T-helper 17 cell (primary cell): ENCODE data around the gene MUC20. TPM values are rescaled to one million over a fixed set of nuclear protein-coding genes. Genes with fewer than 3 reads are reported as not detected.
"Not testable (repeated sequence)": the region's sequence is repeated elsewhere in the genome, so short reads cannot be mapped to it uniquely, and the experiment has no call there.

Experiments
- ATAC-seq: fragments of 150-1000 bp; cut with Tn5 transposase; 2 replicates; pipeline ENCODE4 v1.10.0; 2021; ENCODE audit warnings: mild to moderate bottlenecking, moderate library complexity
- DNase-seq, 3 donors: peaks; one replicate each; pipeline versions ENCODE4 v3.0.0 to v3.0.0-alpha.2; 2020 to 2021
- H3K9me3 ChIP-seq: one replicate; pipeline ENCODE4 v1.7.0; 2013; ENCODE audit warnings: low read length, mild to moderate bottlenecking; ENCODE audit not compliant: control insufficient read depth, poor library complexity, severe bottlenecking
- H3K27ac Mint-ChIP-seq: one replicate; pipeline ENCODE4 v1.8.0; 2022; ENCODE audit warnings: mild to moderate bottlenecking, moderate library complexity, mixed read lengths
- H3K27me3 Mint-ChIP-seq: one replicate; pipeline ENCODE4 v1.8.0; 2022; ENCODE audit warnings: mixed read lengths
- H3K36me3 Mint-ChIP-seq: one replicate; pipeline ENCODE4 v1.8.0; 2022; ENCODE audit warnings: low read depth, mixed read lengths
- H3K4me1 Mint-ChIP-seq: one replicate; pipeline ENCODE4 v1.8.0; 2022; ENCODE audit warnings: mild to moderate bottlenecking, mixed read lengths
- H3K4me3 Mint-ChIP-seq: one replicate; pipeline ENCODE4 v1.8.0; 2022; ENCODE audit warnings: mild to moderate bottlenecking, moderate library complexity, mixed read lengths
- total RNA-seq, 4 donors: library from RNA in 2 of 4; stranded (reverse) in 2 of 4; gene quantifications; one replicate each; pipeline ENCODE4 v1.2.3 and lab custom pipeline; 2022 to 2026

MUC20 gene
- total RNA-seq, 2 donors from 2014 or later = 6.4 to 13.2 TPM

DNA sequence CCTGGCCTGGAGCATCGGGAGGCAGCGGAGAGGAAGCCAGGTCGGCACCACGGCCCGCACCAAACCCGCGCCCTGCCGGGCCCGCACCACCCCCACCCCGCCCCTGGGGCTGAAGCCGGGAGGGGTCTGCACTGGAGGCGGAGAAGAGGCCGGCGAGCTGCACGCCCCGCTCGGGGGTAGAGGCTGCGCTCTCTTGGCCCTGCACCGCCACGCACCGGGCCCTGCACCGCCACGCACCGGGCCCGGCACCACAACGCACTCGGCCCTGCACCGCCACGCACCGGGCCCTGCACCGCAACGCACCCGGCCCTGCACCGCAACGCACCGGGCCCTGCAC lies 41.4 kb downstream of the MUC20 start:
- H3K4me3 Mint-ChIP-seq = no peak overlapping the region

DNA sequence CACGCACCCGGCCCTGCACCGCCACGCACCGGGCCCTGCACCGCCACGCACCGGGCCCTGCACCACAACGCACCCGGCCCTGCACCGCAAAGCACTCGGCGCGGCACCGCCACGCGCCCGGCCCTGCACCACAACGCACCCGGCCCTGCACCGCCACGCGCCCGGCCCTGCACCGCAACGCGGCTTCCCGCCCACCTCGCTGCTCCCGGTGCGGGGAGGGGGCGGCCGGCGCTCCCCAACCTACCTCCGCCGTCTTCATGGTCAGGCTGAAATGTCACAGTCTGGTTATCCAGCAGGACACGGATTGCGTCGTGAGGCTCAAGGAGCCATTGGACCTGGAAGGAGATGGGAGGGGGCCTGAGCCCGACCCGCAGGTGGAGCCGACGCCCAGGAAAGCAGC lies 41.8 kb downstream of the MUC20 start:
- H3K27me3 Mint-ChIP-seq = peaks cover 60% of the 10 kb centered on the region
- peaks cover 8% of the 10 kb centered on the region for H3K4me1 Mint-ChIP-seq
- no peak for ATAC-seq
- H3K27ac Mint-ChIP-seq = no peak overlapping the region
- no peaks in the 10 kb centered on the region for H3K9me3 ChIP-seq
- DNase-seq = no peak
- peaks cover 5% of the 10 kb centered on the region for H3K36me3 Mint-ChIP-seq
- H3K4me3 Mint-ChIP-seq = no peak overlapping the region

More for the DNA sequence above, 41.4 kb downstream of the MUC20 start:
- Mint-ChIP-seq H3K4me1 (peaks cover 9% of the 10 kb centered on the region), H3K27ac (no peak overlapping the region), H3K36me3 (peaks cover 5% of the 10 kb centered on the region), H3K27me3 (peaks cover 64% of the 10 kb centered on the region)
- ATAC-seq = no peak
- DNase-seq = no peak
- H3K9me3 ChIP-seq = no peaks in the 10 kb centered on the region

DNA sequence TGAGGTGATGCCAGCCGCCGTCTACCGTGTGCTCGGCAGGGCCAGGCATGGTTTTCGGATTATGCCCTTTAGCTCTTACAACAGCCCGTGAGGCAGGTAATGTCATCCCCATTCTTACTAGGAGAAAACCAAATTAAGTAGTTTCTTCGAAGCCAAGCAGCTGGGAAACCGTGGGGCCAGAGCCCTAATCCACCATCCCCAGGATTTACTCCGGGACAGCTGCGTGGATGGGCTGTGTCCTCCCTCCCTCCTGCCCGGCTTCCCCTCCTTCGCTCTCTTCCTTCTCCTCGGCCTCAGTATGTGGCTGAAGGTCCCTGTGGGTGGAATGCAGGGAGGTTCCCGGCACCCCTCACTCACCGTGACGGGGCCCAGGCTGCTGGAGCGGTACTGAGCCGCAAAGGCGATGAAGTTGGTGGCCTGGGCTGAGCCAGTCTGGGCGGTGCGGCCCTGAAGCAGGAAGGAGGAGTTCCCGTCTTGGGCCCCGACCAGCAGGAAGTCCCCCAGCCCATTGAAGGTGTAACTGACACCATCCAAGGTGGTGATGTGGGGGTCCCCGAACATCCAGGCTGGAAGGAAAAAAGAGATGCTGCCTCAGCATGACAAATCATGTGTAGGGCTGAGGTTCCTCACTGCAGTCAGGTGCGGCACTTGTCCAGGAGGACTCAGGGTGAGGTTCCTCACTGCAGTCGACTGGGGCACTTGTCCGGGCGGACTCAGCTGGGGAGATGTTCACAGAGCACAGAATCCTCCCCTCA lies 42.5 kb downstream of the MUC20 start:
- no peak for DNase-seq
- no peak overlapping the region for H3K4me3 Mint-ChIP-seq

DNA sequence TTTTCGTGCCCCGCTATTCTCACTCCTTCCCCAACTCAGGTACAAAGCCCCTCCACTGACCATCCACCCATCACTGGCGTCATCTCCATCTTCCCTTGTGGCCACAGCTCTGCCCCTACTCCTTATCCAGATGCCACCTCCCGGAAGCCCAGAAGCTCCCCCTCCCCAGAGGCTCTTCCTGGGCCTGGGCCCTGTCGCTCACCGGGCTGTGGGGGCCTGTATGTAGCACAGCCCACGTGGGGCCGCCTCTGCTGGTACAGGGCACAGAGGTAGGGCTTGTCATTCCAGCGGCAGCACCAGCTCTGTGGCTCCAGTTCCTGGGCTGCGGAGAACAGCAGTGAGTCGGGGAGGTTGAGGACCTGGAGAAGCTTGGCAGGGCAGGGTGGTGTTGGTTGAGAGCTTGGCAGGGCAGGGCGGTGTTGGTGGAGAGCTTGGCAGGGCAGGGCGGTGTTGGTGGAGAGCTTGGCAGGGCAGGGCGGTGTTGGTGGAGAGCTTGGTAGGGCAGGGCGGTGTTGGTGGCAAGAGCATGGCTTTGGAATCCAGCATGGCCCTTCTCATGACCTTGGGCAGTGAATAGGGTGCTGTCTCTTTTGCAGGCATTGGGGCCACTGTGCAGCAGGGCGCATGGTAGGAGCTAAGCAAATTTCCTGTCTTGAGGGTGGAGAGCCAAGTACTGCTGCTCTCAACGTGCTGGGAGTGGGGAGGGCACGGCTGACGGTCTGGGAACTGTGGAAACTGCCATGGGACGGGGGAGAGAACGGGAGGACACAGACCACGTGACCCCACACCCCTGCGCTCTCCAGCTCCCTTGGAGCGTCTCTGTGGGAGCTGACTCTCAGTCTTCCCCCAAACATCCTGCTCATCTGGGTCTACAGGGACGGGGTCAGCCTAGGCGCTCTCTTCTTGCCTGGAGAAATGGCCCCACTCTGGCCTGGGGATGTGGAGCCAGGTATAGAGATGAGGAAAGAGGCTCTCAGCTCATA lies 43.4 kb downstream of the MUC20 start:
- Mint-ChIP-seq H3K4me3 (no peak overlapping the region), H3K36me3 (peaks cover 5% of the 10 kb centered on the region), H3K27me3 (peaks cover 46% of the 10 kb centered on the region), H3K4me1 (peaks cover 6% of the 10 kb centered on the region), H3K27ac (no peak overlapping the region)
- ATAC-seq (no peak), DNase-seq (no peak)
- H3K9me3 ChIP-seq = no peaks in the 10 kb centered on the region

More for the DNA sequence above, 42.5 kb downstream of the MUC20 start:
- no peak overlapping the region for H3K27ac Mint-ChIP-seq
- ATAC-seq = no peak
- no peaks in the 10 kb centered on the region for H3K9me3 ChIP-seq
- peaks cover 6% of the 10 kb centered on the region for H3K4me1 Mint-ChIP-seq
- H3K27me3 Mint-ChIP-seq = peaks cover 53% of the 10 kb centered on the region
- H3K36me3 Mint-ChIP-seq = peaks cover 5% of the 10 kb centered on the region

DNA sequence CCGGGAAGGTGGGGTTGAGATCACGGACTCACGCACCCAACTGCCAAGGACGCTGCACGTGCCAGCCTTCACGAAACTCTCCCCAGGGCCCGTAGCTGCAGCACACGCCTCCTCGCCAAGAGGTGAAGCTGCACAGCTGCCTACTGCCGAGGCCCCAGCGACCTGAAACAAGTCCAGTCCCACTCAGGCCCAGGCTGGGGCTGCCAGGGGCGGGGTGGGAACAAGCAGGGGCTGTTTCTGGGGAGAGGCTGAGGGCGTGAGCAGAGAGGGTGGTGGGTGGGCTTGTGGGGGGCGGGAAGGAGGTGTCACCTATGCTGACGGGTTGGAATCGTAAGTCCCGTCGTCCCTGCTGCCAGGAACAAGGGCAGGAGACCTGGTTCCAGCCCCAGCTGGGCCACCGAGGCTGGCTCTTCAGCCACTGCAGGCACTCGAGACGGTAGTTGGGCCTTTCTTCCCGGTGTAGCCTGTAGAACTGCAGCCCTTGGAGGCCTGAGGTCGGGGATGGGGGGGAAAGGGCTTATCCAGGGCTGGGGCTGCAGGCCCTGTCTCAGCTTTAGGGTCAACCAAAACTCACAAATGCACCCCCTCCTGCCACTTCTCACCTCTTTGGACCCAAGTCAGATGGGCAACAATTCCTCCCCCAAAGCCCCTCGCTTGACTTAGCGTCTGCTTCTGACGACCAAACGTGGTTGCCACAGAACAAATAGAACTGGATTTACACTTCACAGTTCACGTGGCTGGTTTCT lies 44.4 kb downstream of the MUC20 start:
- no peak overlapping the region for H3K27ac Mint-ChIP-seq
- no peak for ATAC-seq
- peaks cover 36% of the 10 kb centered on the region for H3K27me3 Mint-ChIP-seq
- H3K36me3 Mint-ChIP-seq = peaks cover under 1% of the 10 kb centered on the region
- H3K9me3 ChIP-seq = no peaks in the 10 kb centered on the region
- H3K4me1 Mint-ChIP-seq = peaks cover 5% of the 10 kb centered on the region
- H3K4me3 Mint-ChIP-seq = no peak overlapping the region
- no peak for DNase-seq

DNA sequence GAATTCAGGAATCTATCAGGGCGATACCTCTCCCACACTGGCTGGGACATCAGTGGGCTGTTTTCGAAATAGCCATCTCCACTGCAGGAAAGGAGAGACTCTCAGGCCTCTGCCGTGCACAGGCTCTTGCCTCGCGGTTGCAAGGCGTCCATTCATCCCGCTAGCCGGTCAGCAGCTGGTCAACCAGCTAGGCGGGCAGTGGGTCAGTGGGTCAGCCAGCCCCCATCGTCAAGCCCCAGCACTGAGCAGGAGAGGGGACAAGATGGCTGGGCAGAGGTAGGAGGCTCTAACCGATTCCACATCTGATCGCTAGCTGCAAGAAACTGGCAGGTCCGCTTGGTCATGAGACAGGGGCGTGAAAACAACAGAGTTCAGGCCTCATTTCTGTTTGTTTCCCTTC lies 45.9 kb downstream of the MUC20 start:
- no peak overlapping the region for H3K27ac Mint-ChIP-seq
- H3K4me3 Mint-ChIP-seq = no peak overlapping the region
- no peaks in the 10 kb centered on the region for H3K36me3 Mint-ChIP-seq
- peaks cover 2% of the 10 kb centered on the region for H3K4me1 Mint-ChIP-seq
- ATAC-seq = no peak
- H3K27me3 Mint-ChIP-seq = peaks cover 24% of the 10 kb centered on the region
- no peaks in the 10 kb centered on the region for H3K9me3 ChIP-seq
- DNase-seq = no peak

DNA sequence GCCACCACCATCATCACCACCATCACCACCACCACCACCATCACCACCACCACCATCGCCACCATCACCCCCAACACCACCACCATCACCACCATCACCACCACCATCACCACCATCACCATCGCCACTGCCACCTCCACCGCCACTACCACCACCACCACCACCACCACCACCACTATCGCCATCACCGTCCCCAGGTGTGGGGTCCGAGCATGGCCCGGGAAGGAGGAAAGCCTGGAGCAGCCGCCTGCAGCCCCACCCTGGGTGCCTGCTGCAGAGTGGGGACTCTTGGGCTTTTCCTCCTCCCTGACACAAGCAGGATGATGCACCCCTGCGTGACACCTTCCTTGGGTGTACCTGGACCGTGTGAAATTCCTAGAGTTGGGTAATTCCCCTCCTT lies 47.0 kb downstream of the MUC20 start:
- no peak for ATAC-seq
- no peak overlapping the region for H3K27ac Mint-ChIP-seq
- H3K36me3 Mint-ChIP-seq = no peaks in the 10 kb centered on the region
- H3K9me3 ChIP-seq = no peaks in the 10 kb centered on the region
- no peak overlapping the region for H3K4me3 Mint-ChIP-seq
- H3K27me3 Mint-ChIP-seq = peaks cover 24% of the 10 kb centered on the region
- H3K4me1 Mint-ChIP-seq = peaks cover 4% of the 10 kb centered on the region
- no peak for DNase-seq

DNA sequence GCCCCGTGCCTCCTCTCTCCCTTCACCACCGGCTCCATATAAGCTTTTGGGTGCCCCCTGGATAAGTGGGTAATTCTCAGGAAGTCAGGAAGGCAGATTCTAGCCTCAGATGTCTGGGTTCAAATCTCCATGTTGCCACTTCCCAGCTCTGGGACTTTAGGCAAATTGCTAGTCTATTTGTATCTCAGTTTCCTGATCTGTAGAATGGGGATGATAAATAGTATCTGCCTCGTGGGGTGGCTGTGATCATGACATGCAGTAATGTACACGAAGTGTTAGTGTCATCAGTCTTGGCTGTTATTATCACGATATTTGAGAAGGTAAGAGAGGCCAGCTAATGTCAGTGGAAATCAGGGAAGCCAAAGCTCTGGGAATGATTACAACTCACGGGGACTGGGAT lies 47.6 kb downstream of the MUC20 start:
- Mint-ChIP-seq H3K4me3 (no peak overlapping the region), H3K27me3 (peaks cover 22% of the 10 kb centered on the region), H3K27ac (no peak overlapping the region), H3K36me3 (no peaks in the 10 kb centered on the region), H3K4me1 (peaks cover 4% of the 10 kb centered on the region)
- H3K9me3 ChIP-seq = no peaks in the 10 kb centered on the region
- ATAC-seq = no peak
- DNase-seq = no peak

DNA sequence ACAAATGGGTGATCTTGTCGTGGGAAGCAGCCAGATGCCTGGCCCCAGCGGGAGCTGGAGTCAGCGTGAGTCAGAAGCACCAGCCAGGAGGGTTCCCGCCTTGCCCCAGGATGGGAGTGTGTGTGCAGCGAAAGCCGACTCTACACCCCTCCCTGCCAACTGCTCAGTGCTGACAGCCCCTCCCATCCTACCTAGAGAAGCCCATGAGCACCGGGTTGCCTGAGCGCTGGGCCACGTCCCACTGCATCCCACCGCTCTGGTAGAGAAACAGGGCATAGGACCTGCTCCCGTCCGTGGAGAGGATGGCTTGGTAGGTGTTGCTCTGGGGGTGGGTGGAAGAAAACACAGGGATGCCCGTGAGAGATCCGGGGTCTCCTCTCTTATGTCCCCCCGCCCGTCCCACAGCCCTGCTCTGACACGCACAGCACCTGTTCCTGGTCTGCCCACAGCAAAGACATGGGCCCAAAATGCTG lies 48.1 kb downstream of the MUC20 start:
- Mint-ChIP-seq H3K4me1 (peaks cover 4% of the 10 kb centered on the region), H3K27me3 (peaks cover 17% of the 10 kb centered on the region), H3K27ac (no peak overlapping the region), H3K4me3 (no peak overlapping the region), H3K36me3 (no peaks in the 10 kb centered on the region)
- no peak for ATAC-seq
- no peaks in the 10 kb centered on the region for H3K9me3 ChIP-seq
- DNase-seq = no peak

DNA sequence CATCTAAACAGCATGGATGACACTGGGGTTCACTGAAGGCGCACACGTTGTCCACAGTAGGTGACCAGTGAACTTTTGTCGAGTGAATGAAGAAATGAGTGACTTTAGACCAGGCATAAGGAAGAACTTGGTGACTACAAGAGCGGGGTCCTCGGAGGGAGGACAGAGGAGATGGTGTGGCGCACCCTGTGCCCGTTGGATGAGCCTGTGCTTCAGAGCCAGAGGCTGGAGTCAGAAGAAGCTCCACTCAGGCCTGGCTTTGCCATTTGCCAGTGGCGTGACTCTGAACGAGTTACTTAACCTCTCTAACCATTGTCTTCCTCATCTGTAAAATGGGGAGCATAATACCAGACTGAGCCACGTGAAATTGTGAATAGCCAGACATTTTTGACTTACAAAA lies 48.8 kb downstream of the MUC20 start:
- Mint-ChIP-seq H3K36me3 (no peaks in the 10 kb centered on the region), H3K4me1 (peaks cover 2% of the 10 kb centered on the region), H3K27me3 (peaks cover 10% of the 10 kb centered on the region), H3K4me3 (no peak overlapping the region), H3K27ac (no peak overlapping the region)
- no peak for ATAC-seq
- no peak for DNase-seq
- H3K9me3 ChIP-seq = no peaks in the 10 kb centered on the region

DNA sequence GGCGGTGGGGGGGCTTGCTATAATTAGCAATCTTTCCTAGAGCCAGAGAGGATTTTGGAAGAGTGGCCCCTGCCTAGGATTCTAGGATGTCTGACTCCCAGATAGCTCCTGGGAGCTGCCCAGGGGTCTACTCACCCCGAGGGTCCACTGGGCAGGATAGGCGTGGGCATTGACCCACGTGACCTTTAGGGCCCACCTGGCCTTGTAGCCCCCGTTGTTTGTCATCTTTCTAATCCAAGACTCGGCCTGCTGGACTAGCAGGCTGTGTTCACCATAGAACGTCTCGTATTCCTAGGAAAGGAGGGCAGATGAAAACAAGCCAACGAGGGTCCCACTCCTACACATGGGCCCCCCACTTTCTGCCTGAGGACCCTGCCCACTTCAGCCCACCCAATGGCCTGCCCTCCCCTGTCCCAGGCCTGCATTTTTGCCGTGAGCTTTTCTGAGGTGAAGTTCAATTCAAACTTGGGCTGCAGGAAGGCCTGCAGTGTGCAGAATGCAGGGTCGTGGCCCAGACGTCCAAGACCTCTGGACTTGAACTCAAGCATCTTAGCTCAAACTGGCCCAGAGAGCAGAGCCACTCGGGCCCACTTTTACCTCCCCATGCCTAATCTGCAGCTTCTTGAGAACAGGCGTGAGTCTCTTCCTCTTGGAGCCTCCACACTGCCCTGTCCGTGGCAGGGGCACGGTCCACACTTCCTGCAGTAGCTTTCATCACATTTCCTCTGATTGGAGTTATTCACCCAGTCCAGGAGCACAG lies 49.5 kb downstream of the MUC20 start:
- no peak for DNase-seq
- Mint-ChIP-seq H3K27ac (no peak overlapping the region), H3K4me1 (peaks cover 2% of the 10 kb centered on the region), H3K27me3 (peaks cover 7% of the 10 kb centered on the region), H3K36me3 (no peaks in the 10 kb centered on the region), H3K4me3 (no peak overlapping the region)
- H3K9me3 ChIP-seq = no peaks in the 10 kb centered on the region
- ATAC-seq = no peak

DNA sequence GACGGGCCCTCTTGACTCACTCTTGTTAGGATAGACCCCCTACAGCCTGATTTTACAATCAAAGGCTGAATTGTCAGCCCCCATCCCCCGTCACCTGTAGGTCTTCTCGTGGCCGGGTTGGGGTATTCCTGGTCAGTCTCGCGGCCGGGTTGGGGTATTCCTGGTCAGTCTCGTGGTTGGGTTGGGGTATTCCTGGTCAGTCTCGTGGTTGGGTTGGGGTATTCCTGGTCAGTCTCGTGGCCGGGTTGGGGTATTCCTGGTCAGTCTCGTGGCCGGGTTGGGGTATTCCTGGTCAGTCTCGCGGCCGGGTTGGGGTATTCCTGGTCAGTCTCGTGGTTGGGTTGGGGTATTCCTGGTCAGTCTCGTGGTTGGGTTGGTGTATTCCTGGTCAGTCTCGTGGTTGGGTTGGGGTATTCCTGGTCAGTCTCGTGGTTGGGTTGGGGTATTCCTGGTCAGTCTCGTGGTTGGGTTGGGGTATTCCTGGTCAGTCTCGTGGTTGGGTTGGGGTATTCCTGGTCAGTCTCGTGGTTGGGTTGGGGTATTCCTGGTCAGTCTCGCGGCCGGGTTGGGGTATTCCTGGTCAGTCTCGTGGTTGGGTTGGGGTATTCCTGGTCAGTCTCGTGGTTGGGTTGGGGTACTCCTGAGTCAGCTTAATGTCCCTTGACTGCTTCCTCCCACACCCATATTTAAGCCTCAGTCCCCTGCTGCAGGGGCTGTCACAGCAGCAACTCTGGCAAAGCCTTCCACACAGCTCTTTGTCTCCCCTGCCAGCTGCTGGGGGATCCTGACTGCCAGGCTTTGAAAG lies 50.3 kb downstream of the MUC20 start:
- H3K36me3 Mint-ChIP-seq, H3K4me1 Mint-ChIP-seq, ATAC-seq, DNase-seq, H3K9me3 ChIP-seq, H3K27me3 Mint-ChIP-seq, H3K27ac Mint-ChIP-seq: not testable (repeated sequence)
- peak overlapping the region; percentile 45 for H3K4me3 Mint-ChIP-seq
